Measurements from ENCODE around the gene ASMT.
"Not testable (repeated sequence)": the region's sequence is repeated elsewhere in the genome, so short reads cannot be mapped to it uniquely, and the experiment has no call there.

The ASMT gene

GRCh38 chrX:1646009-1646408 lies 31.1 kb downstream of the ASMT start:
- CTCF ChIA-PET: no interaction called here
- TF ChIP-seq FOXM1 (IDR thresholded peaks at IDR 0.05; ENCODE audit: borderline replicate concordance) (no peak), PKNOX1 (IDR thresholded peaks at IDR 0.05) (no peak), NFRKB (IDR thresholded peaks at IDR 0.05) (no peak), ELF4 (IDR thresholded peaks at IDR 0.05) (no peak), ZNF384 (IDR thresholded peaks at IDR 0.05) (no peak), HDGF (IDR thresholded peaks at IDR 0.05; ENCODE audit: borderline replicate concordance) (no peak), TARDBP (IDR thresholded peaks at IDR 0.05) (no peak), CTBP1 (IDR thresholded peaks at IDR 0.05; ENCODE audit: borderline replicate concordance) (no peak), BHLHE40 (IDR thresholded peaks at IDR 0.05; ENCODE audit: borderline replicate concordance) (no peak), ARNT (IDR thresholded peaks at IDR 0.05) (no peak), SP1 (IDR thresholded peaks at IDR 0.05) (no peak), FOXA1 (IDR thresholded peaks at IDR 0.05) (no peak), L3MBTL2 (conservative IDR thresholded peaks at IDR 0.05) (no peak), LEF1 (IDR thresholded peaks at IDR 0.05; ENCODE audit: borderline replicate concordance) (no peak)
- DNase-seq (ENCODE audit: extremely low spot score): no peak
- POLR2A ChIA-PET: no interaction called here

- CTCF ChIA-PET: no interaction called here
- TF ChIP-seq L3MBTL2 (conservative IDR thresholded peaks at IDR 0.05) (no peak), CTBP1 (IDR thresholded peaks at IDR 0.05; ENCODE audit: borderline replicate concordance) (no peak), ELF4 (IDR thresholded peaks at IDR 0.05) (no peak), FOXA1 (IDR thresholded peaks at IDR 0.05) (no peak), ARNT (IDR thresholded peaks at IDR 0.05) (no peak), SP1 (IDR thresholded peaks at IDR 0.05) (no peak), PKNOX1 (IDR thresholded peaks at IDR 0.05) (no peak), BHLHE40 (IDR thresholded peaks at IDR 0.05; ENCODE audit: borderline replicate concordance) (no peak), ZNF384 (IDR thresholded peaks at IDR 0.05) (no peak), NFRKB (IDR thresholded peaks at IDR 0.05) (no peak), SUZ12 (IDR thresholded peaks at IDR 0.05) (no peak), TARDBP (IDR thresholded peaks at IDR 0.05) (no peak)
- no peak for DNase-seq (ENCODE audit: extremely low spot score)
- POLR2A ChIA-PET: no interaction called here
Measured at GRCh38 chrX:1649621-1650020, 34.8 kb downstream of the ASMT start.

- TF ChIP-seq ARNT (IDR thresholded peaks at IDR 0.05): peak; percentile 91
- peak; percentile 61 for DNase-seq (ENCODE audit: extremely low spot score)
- POLR2A ChIA-PET, CTCF ChIA-PET: not testable (repeated sequence)
Measured at GRCh38 chrX:1652011-1652811, 37.4 kb downstream of the ASMT start.

GRCh38 chrX:1656379-1656778 lies 41.5 kb downstream of the ASMT start:
- TF ChIP-seq ZNF384 (IDR thresholded peaks at IDR 0.05) (no peak), FOXK2 (IDR thresholded peaks at IDR 0.05) (no peak), NFRKB (IDR thresholded peaks at IDR 0.05) (no peak), LEF1 (IDR thresholded peaks at IDR 0.05; ENCODE audit: borderline replicate concordance) (no peak), FOXA1 (IDR thresholded peaks at IDR 0.05) (no peak), ARNT (IDR thresholded peaks at IDR 0.05) (no peak), HDGF (IDR thresholded peaks at IDR 0.05; ENCODE audit: borderline replicate concordance) (no peak), BHLHE40 (IDR thresholded peaks at IDR 0.05; ENCODE audit: borderline replicate concordance) (no peak), SUZ12 (IDR thresholded peaks at IDR 0.05) (no peak), ELF4 (IDR thresholded peaks at IDR 0.05) (no peak), TARDBP (IDR thresholded peaks at IDR 0.05) (no peak), FOXM1 (IDR thresholded peaks at IDR 0.05; ENCODE audit: borderline replicate concordance) (no peak), CTBP1 (IDR thresholded peaks at IDR 0.05; ENCODE audit: borderline replicate concordance) (no peak), L3MBTL2 (conservative IDR thresholded peaks at IDR 0.05) (no peak), PKNOX1 (IDR thresholded peaks at IDR 0.05) (no peak), SP1 (IDR thresholded peaks at IDR 0.05) (no peak)
- ChIA-PET CTCF (no interaction called here), POLR2A (no interaction called here)
- DNase-seq (ENCODE audit: extremely low spot score): no peak

GRCh38 chrX:1657367-1658070 lies 42.7 kb downstream of the ASMT start:
- CTCF ChIA-PET: no interaction called here
- POLR2A ChIA-PET: no interaction called here
- TF ChIP-seq L3MBTL2 (conservative IDR thresholded peaks at IDR 0.05) (no peak), BHLHE40 (IDR thresholded peaks at IDR 0.05; ENCODE audit: borderline replicate concordance) (no peak), CTBP1 (IDR thresholded peaks at IDR 0.05; ENCODE audit: borderline replicate concordance) (no peak), FOXA1 (IDR thresholded peaks at IDR 0.05) (no peak), ARNT (IDR thresholded peaks at IDR 0.05) (no peak), FOXM1 (IDR thresholded peaks at IDR 0.05; ENCODE audit: borderline replicate concordance) (no peak), LEF1 (IDR thresholded peaks at IDR 0.05; ENCODE audit: borderline replicate concordance) (no peak), ELF4 (IDR thresholded peaks at IDR 0.05) (no peak), HDGF (IDR thresholded peaks at IDR 0.05; ENCODE audit: borderline replicate concordance) (no peak), NFRKB (IDR thresholded peaks at IDR 0.05) (no peak), ZNF384 (IDR thresholded peaks at IDR 0.05) (no peak), SP1 (IDR thresholded peaks at IDR 0.05) (no peak), TARDBP (IDR thresholded peaks at IDR 0.05) (no peak), FOXK2 (IDR thresholded peaks at IDR 0.05) (no peak), SUZ12 (IDR thresholded peaks at IDR 0.05) (no peak), PKNOX1 (IDR thresholded peaks at IDR 0.05) (no peak)
- DNase-seq (ENCODE audit: extremely low spot score): no peak
